Measurements from ENCODE around the gene BTAF1.

GRCh38 chr10:91975438-91975837, 51.9 kb downstream of the BTAF1 start:
- TF ChIP-seq CTCF (IDR thresholded peaks at IDR 0.05) (no peak), POLR2A (IDR thresholded peaks at IDR 0.05) (no peak), POLR2AphosphoS5 (IDR thresholded peaks at IDR 0.05) (no peak)
